Astrocyte (in vitro differentiated cells and primary cell): ENCODE data around the gene ORMDL3.

Source experiments
- CTCF ChIP-seq: IDR thresholded peaks from 2 replicates; pipeline ENCODE4 v1.5.1; 2011; ENCODE audit warnings: low read depth, mild to moderate bottlenecking, inconsistent platforms, low read length, moderate library complexity; ENCODE audit not compliant: insufficient read depth
- EZH2 ChIP-seq: IDR thresholded peaks from 2 replicates; pipeline ENCODE4 v1.6.1; 2012; ENCODE audit warnings: mild to moderate bottlenecking, low read length, inconsistent platforms; ENCODE audit not compliant: insufficient read depth

GRCh38 chr17:39972271-39972670 is 44.9 kb upstream of the ORMDL3 start:
- TF ChIP-seq EZH2 (no peak), CTCF (no peak)
